ENCODE results near the gene MRNIP.
A peak's percentile ranks its signal among the peaks of the same experiment; 100 is the strongest.

Gene MRNIP

DNA sequence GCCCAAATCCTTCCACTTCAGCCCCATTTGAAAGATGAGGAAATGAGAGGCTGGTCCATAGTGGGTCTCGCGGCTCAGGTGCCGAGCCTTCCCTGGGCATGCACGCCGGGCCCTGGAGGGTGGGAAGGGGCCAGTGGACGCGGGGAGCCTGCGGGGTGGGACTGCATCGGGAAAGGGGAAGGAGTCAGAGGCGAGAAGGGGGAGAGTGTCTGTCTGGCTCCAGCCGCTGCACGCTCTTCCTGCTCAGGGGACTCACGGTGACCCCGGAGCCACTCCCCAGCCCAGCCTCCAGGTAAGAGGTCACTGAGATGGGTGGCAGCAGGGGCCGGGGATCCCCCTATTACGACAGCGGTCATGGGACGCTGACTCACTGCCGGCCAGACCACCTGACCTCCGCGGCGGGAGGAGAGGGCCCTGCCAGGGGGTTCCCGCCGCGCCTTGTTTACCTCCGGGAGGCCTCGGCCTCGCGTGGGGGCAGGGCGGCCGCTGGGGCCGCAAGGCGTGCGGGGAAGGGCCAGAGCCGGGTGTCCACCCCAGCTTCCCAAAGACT is 39.8 kb downstream of the MRNIP start:
- TF ChIP-seq GABPA (IDR thresholded peaks at IDR 0.05; ENCODE audit: low read depth) (no peak), POLR2AphosphoS5 (IDR thresholded peaks at IDR 0.05; ENCODE audit: low read depth) (no peak; the same call in 1 of the 2 replicates), SPI1 (IDR thresholded peaks at IDR 0.05; ENCODE audit: borderline replicate concordance, low read depth) (no peak), CTCF (IDR thresholded peaks at IDR 0.05; ENCODE audit: insufficient read depth, low read length) (no peak), REST (IDR thresholded peaks at IDR 0.05; ENCODE audit: insufficient replicate concordance, low read depth) (no peak)
- Histone ChIP-seq H3K4me3 (replicated peaks; ENCODE audit: insufficient read depth, low read length) (peak overlapping the region; percentile 19), H3K27ac (replicated peaks) (peak overlapping the region; percentile 89), H3K27me3 (ENCODE audit: insufficient read depth, poor library complexity, severe bottlenecking) (no peaks in the 10 kb centered on the region)
- peak; percentile 91 to 97 for DNase-seq (ENCODE audit: low read depth in 1 of 2, low spot score in 1 of 2)

GRCh38 chr5:179817890-179818745 is 40.5 kb downstream of the MRNIP start:
- H3K27ac ChIP-seq (replicated peaks) = peak overlapping the region; percentile 89
- no peak for TF ChIP-seq SPI1 (IDR thresholded peaks at IDR 0.05; ENCODE audit: borderline replicate concordance, low read depth)
- no peak for TF ChIP-seq REST (IDR thresholded peaks at IDR 0.05; ENCODE audit: insufficient replicate concordance, low read depth)
- TF ChIP-seq GABPA (IDR thresholded peaks at IDR 0.05; ENCODE audit: low read depth) = no peak
- TF ChIP-seq CTCF (IDR thresholded peaks at IDR 0.05; ENCODE audit: insufficient read depth, low read length) = no peak
- no peak for TF ChIP-seq POLR2AphosphoS5 (IDR thresholded peaks at IDR 0.05; ENCODE audit: low read depth)
- DNase-seq (ENCODE audit: low read depth in 1 of 2, low spot score in 1 of 2) = no peak

DNA sequence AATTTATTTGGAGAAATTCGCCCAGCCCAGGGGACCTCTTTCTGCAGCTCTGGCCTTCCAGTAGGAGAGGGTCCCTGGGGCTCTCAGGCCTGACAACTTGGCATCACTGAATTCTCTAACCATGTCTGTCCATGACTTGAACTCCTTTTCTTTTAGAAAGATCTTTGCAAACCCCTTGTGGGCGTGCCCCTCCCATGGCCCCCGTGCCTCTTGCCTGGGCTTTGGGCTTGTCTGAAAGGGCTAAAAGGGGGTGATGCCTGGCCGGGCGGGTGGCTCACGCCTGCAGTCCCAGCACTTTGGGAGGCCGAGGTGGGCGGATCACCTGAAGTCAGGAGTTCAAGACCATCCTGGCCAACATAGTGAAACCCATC is 41.2 kb downstream of the MRNIP start:
- H3K27me3 ChIP-seq (ENCODE audit: insufficient read depth, poor library complexity, severe bottlenecking) = no peaks in the 10 kb centered on the region
- H3K4me3 ChIP-seq (replicated peaks; ENCODE audit: insufficient read depth, low read length) = no peak overlapping the region
- no peak for TF ChIP-seq REST (IDR thresholded peaks at IDR 0.05; ENCODE audit: insufficient replicate concordance, low read depth)
- TF ChIP-seq CTCF (IDR thresholded peaks at IDR 0.05; ENCODE audit: insufficient read depth, low read length) = no peak
- TF ChIP-seq POLR2AphosphoS5 (IDR thresholded peaks at IDR 0.05; ENCODE audit: low read depth) = no peak
- no peak for TF ChIP-seq SPI1 (IDR thresholded peaks at IDR 0.05; ENCODE audit: borderline replicate concordance, low read depth)
- no peak for TF ChIP-seq GABPA (IDR thresholded peaks at IDR 0.05; ENCODE audit: low read depth)
- H3K27ac ChIP-seq (replicated peaks) = no peak overlapping the region
- DNase-seq (ENCODE audit: low read depth in 1 of 2, low spot score in 1 of 2) = no peak

More at GRCh38 chr5:179817890-179818745, 40.5 kb downstream of the MRNIP start:
- Histone ChIP-seq H3K4me3 (replicated peaks; ENCODE audit: insufficient read depth, low read length) (peak overlapping the region; percentile 19), H3K27me3 (ENCODE audit: insufficient read depth, poor library complexity, severe bottlenecking) (no peaks in the 10 kb centered on the region)

Data from HL-60 (cell line).